Measurements from ENCODE around the gene PTPN22.

- TF ChIP-seq CTCF (IDR thresholded peaks at IDR 0.05) (no peak), POLR2A (IDR thresholded peaks at IDR 0.05) (no peak)
Observed at GRCh38 chr1:113802367-113803007, 69.0 kb downstream of the PTPN22 start.

Measured in testis (tissue), 2 donors.